Liver (tissue), 9 donors: Measurements from ENCODE around the gene BDH1. TPM values are rescaled to one million over a fixed set of nuclear protein-coding genes. Genes with fewer than 3 reads are reported as not detected.

Experiments used
- DNase-seq: peaks from one replicate; pipeline ENCODE4 v3.0.0-alpha.2; 2017; ENCODE audit warnings: low spot score
- H3K27ac ChIP-seq, 2 donors: one replicate each; pipeline ENCODE4 v1.7.0; 2013; ENCODE audit warnings: inconsistent platforms in 2 of 2, low read length in 2 of 2, control low read depth in 1 of 2, low read depth in 1 of 2, mild to moderate bottlenecking in 1 of 2
- H3K27me3 ChIP-seq, 4 donors: one replicate each; pipeline versions ENCODE4 v1.6.1 to v1.7.0; 2013; ENCODE audit warnings: low read length in 3 of 4, inconsistent platforms in 1 of 4, mild to moderate bottlenecking in 1 of 4, moderate library complexity in 1 of 4; ENCODE audit not compliant: control insufficient read depth in 4 of 4, insufficient read depth in 4 of 4
- H3K36me3 ChIP-seq, 4 donors: one replicate each; pipeline versions ENCODE4 v1.6.1 to v1.7.0; 2013; ENCODE audit warnings: low read length in 3 of 4, mild to moderate bottlenecking in 3 of 4, low read depth in 1 of 4, moderate library complexity in 1 of 4; ENCODE audit not compliant: control insufficient read depth in 4 of 4, insufficient read depth in 3 of 4
- H3K4me1 ChIP-seq, 4 donors: one replicate each; pipeline versions ENCODE4 v1.6.1 to v1.7.0; 2013; ENCODE audit warnings: low read length in 3 of 4, mild to moderate bottlenecking in 3 of 4, moderate library complexity in 1 of 4; ENCODE audit not compliant: control insufficient read depth in 4 of 4, insufficient read depth in 4 of 4
- H3K4me3 ChIP-seq, 3 donors: one replicate each; pipeline versions ENCODE4 v1.6.1 to v1.7.0; 2013; ENCODE audit warnings: low read length in 3 of 3, control low read depth in 1 of 3, low read depth in 1 of 3, mild to moderate bottlenecking in 1 of 3
- H3K9ac ChIP-seq, 2 donors: one replicate each; pipeline ENCODE4 v1.7.0; 2013; ENCODE audit warnings: low read length in 2 of 2, mild to moderate bottlenecking in 2 of 2, moderate library complexity in 2 of 2, control low read depth in 1 of 2, low read depth in 1 of 2
- H3K9me3 ChIP-seq, 4 donors: one replicate each; pipeline versions ENCODE4 v1.6.1 to v1.7.0; 2013; ENCODE audit warnings: low read length in 3 of 4; ENCODE audit not compliant: control insufficient read depth in 4 of 4
- CTCF ChIP-seq: fragments of 150-350 bp; IDR thresholded peaks from 2 replicates; pipeline ENCODE4 v1.5.1; 2017; ENCODE audit warnings: improper control_type of control experiment, low read depth, low read length; ENCODE audit not compliant: missing input control
- EGR1 ChIP-seq, 2 donors: IDR thresholded peaks; 2 replicates each; pipeline ENCODE4 v1.6.1; 2016 to 2018; ENCODE audit warnings: antibody characterized with exemption in 2 of 2, low read depth in 2 of 2
- FOXA1 ChIP-seq: IDR thresholded peaks from 2 replicates; pipeline ENCODE4 v1.6.1; 2016; ENCODE audit warnings: antibody characterized with exemption
- FOXA2 ChIP-seq: IDR thresholded peaks from 2 replicates; pipeline ENCODE4 v1.6.1; 2016; ENCODE audit warnings: antibody characterized with exemption
- GABPA ChIP-seq, 2 donors: IDR thresholded peaks in 1 of 2; conservative IDR thresholded peaks in 1 of 2; 2 replicates each; pipeline ENCODE4 v1.6.1; 2016; ENCODE audit warnings: antibody characterized with exemption in 2 of 2, mild to moderate bottlenecking in 1 of 2, moderate library complexity in 1 of 2
- HNF4A ChIP-seq, 2 donors: conservative IDR thresholded peaks; 2 replicates each; pipeline ENCODE4 v1.6.1; 2016; ENCODE audit warnings: antibody characterized with exemption in 2 of 2, mild to moderate bottlenecking in 2 of 2
- JUND ChIP-seq, 2 donors: IDR thresholded peaks; 2 replicates each; pipeline ENCODE4 v1.6.1; 2016; ENCODE audit warnings: antibody characterized with exemption in 2 of 2
- NR2F2 ChIP-seq: IDR thresholded peaks from 2 replicates; pipeline ENCODE4 v1.6.1; 2016; ENCODE audit warnings: antibody characterized with exemption
- RXRA ChIP-seq, 2 donors: IDR thresholded peaks; 2 replicates each; pipeline ENCODE4 v1.6.1; 2017 to 2018; ENCODE audit warnings: antibody characterized with exemption in 2 of 2, mild to moderate bottlenecking in 1 of 2
- SP1 ChIP-seq: IDR thresholded peaks from 2 replicates; pipeline ENCODE4 v1.6.1; 2018; ENCODE audit warnings: antibody characterized with exemption, mild to moderate bottlenecking
- TAF1 ChIP-seq: conservative IDR thresholded peaks from 2 replicates; pipeline ENCODE4 v1.6.1; 2016; ENCODE audit warnings: antibody characterized with exemption, mild to moderate bottlenecking
- WGBS: extraction: QIAGEN DNeasy Blood & Tissue Kit; methylation state at CpG from one replicate; pipeline ENCODE4 v1.1.7; 2013; 5-methylcytosine and 5-hydroxymethylcytosine counted together
- polyA plus RNA-seq, 2 donors: library from polyadenylated mRNA; stranded (reverse) in 1 of 2; unstranded in 1 of 2; fragments of 200-250 nt in 1 of 2; fragments of >200 nt in 1 of 2; fragmentation: Nextera tagmentation in 1 of 2; extraction: Ambion mirVana in 1 of 2; gene quantifications; one replicate each; pipeline versions ENCODE4 v1.2.1 to v1.2.3, GENCODE V29; 2013 to 2015
- total RNA-seq, 2 donors: library from RNA; depleted of rRNA; stranded (reverse); fragments of >200 nt; gene quantifications; one replicate each; pipeline ENCODE4 v1.2.3, GENCODE V29; 2014
- TF ChIP-seq, protein P1 (sequence below): IDR thresholded peaks from 2 replicates; pipeline ENCODE4 v1.6.1; 2016; ENCODE audit warnings: antibody characterized with exemption
- TF ChIP-seq, protein P2 (sequence below): IDR thresholded peaks from 2 replicates; pipeline ENCODE4 v1.6.1; 2016; ENCODE audit warnings: antibody characterized with exemption
- TF ChIP-seq, protein P3 (sequence below): IDR thresholded peaks from 2 replicates; pipeline ENCODE4 v1.6.1; 2016; ENCODE audit warnings: antibody characterized with exemption, mild to moderate bottlenecking
- donor health status: healthy.
- donor health status: healthy.
- donor health status: healthy.
- donor health status: healthy.
- donor health status: healthy.

BDH1 gene
- total and polyA plus RNA-seq, 4 donors: 49.4 to 268 (median 177) TPM

DNA sequence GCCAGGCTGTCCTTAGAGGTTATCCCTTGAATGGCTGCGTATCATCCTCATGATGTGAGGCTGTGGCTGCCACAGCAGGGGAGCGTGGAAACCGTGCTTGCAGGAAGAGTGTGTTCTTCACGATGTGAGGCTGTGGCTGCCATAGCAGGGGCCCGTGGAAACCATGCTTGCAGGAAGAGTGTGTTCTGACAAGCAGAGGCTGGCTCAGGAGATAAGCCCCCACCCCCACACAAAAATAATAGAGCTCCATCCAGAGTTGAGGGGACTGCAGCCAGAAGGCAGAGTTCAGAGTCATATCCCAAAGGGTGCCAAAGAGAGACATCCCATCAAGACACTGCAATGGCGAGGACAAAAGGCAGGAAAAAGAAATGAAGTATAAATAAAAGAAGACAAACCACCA lies 22.6 kb upstream of the BDH1 start:
- no peaks in the 10 kb centered on the region for H3K36me3 ChIP-seq
- TF ChIP-seq FOXA1: no peak
- no peak for TF ChIP-seq TAF1
- TF ChIP-seq GABPA (IDR thresholded peaks at IDR 0.05 in 1 of 2, conservative IDR thresholded peaks at IDR 0.05 in 1 of 2): no peak
- no peak for TF ChIP-seq FOXA2
- TF ChIP-seq, protein P1, sequence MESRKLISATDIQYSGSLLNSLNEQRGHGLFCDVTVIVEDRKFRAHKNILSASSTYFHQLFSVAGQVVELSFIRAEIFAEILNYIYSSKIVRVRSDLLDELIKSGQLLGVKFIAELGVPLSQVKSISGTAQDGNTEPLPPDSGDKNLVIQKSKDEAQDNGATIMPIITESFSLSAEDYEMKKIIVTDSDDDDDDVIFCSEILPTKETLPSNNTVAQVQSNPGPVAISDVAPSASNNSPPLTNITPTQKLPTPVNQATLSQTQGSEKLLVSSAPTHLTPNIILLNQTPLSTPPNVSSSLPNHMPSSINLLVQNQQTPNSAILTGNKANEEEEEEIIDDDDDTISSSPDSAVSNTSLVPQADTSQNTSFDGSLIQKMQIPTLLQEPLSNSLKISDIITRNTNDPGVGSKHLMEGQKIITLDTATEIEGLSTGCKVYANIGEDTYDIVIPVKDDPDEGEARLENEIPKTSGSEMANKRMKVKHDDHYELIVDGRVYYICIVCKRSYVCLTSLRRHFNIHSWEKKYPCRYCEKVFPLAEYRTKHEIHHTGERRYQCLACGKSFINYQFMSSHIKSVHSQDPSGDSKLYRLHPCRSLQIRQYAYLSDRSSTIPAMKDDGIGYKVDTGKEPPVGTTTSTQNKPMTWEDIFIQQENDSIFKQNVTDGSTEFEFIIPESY: no peak
- TF ChIP-seq CTCF: no peak
- TF ChIP-seq EGR1 (IDR thresholded peaks at IDR 0.05; ENCODE audit: low read depth in 2 of 2): no peak
- TF ChIP-seq, protein P2, sequence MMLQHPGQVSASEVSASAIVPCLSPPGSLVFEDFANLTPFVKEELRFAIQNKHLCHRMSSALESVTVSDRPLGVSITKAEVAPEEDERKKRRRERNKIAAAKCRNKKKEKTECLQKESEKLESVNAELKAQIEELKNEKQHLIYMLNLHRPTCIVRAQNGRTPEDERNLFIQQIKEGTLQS: no peak
- TF ChIP-seq HNF4A (conservative IDR thresholded peaks at IDR 0.05): no peak
- TF ChIP-seq JUND (IDR thresholded peaks at IDR 0.05): no peak
- TF ChIP-seq, protein P3, sequence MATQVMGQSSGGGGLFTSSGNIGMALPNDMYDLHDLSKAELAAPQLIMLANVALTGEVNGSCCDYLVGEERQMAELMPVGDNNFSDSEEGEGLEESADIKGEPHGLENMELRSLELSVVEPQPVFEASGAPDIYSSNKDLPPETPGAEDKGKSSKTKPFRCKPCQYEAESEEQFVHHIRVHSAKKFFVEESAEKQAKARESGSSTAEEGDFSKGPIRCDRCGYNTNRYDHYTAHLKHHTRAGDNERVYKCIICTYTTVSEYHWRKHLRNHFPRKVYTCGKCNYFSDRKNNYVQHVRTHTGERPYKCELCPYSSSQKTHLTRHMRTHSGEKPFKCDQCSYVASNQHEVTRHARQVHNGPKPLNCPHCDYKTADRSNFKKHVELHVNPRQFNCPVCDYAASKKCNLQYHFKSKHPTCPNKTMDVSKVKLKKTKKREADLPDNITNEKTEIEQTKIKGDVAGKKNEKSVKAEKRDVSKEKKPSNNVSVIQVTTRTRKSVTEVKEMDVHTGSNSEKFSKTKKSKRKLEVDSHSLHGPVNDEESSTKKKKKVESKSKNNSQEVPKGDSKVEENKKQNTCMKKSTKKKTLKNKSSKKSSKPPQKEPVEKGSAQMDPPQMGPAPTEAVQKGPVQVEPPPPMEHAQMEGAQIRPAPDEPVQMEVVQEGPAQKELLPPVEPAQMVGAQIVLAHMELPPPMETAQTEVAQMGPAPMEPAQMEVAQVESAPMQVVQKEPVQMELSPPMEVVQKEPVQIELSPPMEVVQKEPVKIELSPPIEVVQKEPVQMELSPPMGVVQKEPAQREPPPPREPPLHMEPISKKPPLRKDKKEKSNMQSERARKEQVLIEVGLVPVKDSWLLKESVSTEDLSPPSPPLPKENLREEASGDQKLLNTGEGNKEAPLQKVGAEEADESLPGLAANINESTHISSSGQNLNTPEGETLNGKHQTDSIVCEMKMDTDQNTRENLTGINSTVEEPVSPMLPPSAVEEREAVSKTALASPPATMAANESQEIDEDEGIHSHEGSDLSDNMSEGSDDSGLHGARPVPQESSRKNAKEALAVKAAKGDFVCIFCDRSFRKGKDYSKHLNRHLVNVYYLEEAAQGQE: no peak
- TF ChIP-seq RXRA (IDR thresholded peaks at IDR 0.05): no peak
- 84% methylated on average over 6 of the region's 6 CpGs for WGBS

GRCh38 chr3:197577366-197578074 lies 21.8 kb upstream of the BDH1 start:
- Histone ChIP-seq H3K27me3 (no peaks in the 10 kb centered on the region), H3K4me1 (peaks cover 0 to 21% (median 13%) of the 10 kb centered on the region in 4 donors), H3K9ac (no peak overlapping the region), H3K27ac (no peak overlapping the region), H3K9me3 (no peaks in the 10 kb centered on the region), H3K36me3 (no peaks in the 10 kb centered on the region), H3K4me3 (no peak overlapping the region)
- peak; percentile 27 for DNase-seq
- 95% methylated on average over 13 of the region's 13 CpGs for WGBS
- no peak for TF ChIP-seq SP1
- no peak for TF ChIP-seq NR2F2
- TF ChIP-seq JUND (IDR thresholded peaks at IDR 0.05): no peak
- TF ChIP-seq, protein P2: no peak

More for the DNA sequence above, 22.6 kb upstream of the BDH1 start:
- Histone ChIP-seq H3K9me3 (no peaks in the 10 kb centered on the region), H3K27me3 (no peaks in the 10 kb centered on the region), H3K4me1 (peaks cover 0 to 19% (median 12%) of the 10 kb centered on the region in 4 donors), H3K4me3 (no peak overlapping the region), H3K27ac (no peak overlapping the region), H3K9ac (no peak overlapping the region)
- no peak for DNase-seq
